ENCODE measurements around the gene SHC2. TPM values are rescaled to one million over a fixed set of nuclear protein-coding genes. Genes with fewer than 3 reads are reported as not detected.

The SHC2 gene
- total and polyA plus RNA-seq, 2 of the 8 experiments (the other 6 are each of a cell fraction or from before 2014, with no cell fraction given), result 4.4 to 7.3 TPM

GRCh38 chr19:424546-424945, 36.3 kb downstream of the SHC2 start (continued):
- no peak for TF ChIP-seq SUZ12 (IDR thresholded peaks at IDR 0.05; ENCODE audit: low read length)

Measured in H1 (cell line).